ENCODE results near the gene WDR64.

WDR64 gene
- long read RNA-seq, donor 1, result 0 reads
- long read RNA-seq, donor 2, result 0 reads
- long read RNA-seq, donor 3, result 0 reads
- long read RNA-seq, donor 4, result 0 reads
- long read RNA-seq, donor 5, result 0 reads
- long read RNA-seq, donor 6, result 0 reads
- long read RNA-seq, donor 7, result 0 reads
- long read RNA-seq, donor 8, result 0 reads

- DNase-seq, result no peak
Measured at GRCh38 chr1:241652012-241652411, at the start of gene WDR64. Gene WDR64 (plus strand): TSS chr1:241652281. CDS start chr1:241652485, 204 bp downstream.

DNA sequence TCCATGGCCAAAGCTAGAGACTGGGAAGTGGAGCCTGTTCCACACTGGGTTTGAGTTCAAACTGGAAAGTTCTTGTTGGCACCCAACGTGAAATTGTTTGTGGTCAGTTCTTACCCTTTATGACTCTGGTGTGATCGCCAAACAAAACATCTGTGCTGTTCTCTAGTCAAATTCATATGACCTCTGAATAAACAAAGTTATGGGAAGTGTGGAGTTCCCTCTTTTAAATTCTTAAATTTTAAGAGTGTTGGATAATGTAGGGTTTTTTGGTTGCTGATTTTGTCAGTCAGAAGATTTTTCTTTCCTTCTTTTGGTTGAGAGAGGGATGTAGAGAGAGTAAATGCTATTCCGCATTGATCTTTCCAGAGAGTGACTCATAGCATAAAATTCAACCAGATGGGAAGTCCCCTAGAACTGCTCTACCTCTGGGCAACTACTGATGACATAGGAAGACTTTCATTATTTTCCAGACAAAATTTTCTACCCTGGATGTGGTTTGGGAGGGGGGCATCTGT, 48.3 kb upstream of the WDR64 start:
- DNase-seq, result no peak

DNA sequence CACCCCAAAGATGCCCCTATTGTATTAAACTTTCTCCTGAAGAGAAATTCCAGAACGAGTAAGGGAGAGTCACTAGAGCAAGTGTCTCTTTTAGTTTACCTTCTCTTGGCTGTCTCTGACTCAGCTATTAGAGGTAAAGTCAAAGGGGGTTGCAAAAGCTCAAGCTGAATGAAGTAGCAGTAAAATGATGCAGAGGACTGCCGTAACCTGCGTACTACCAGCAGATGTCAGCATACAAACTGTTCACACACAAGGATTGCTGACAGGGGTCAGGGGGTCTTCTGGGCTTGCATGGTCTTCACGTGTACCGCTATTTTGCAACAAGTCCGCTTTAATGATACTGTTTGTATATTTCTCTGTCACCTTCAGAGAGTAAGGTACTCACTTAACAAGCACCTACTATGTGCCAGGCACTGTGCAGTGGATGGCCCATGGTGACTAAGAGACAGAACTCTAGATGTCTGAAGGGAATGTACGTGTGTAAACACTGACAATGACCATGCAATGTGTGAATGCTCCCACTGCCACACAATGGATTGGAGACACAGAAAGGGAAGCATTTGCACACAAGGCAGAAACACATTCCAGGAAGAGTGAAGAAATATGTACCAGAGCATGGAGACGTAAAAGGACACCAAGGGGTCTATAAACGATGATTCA, 46.8 kb upstream of the WDR64 start:
- DNase-seq, result no peak

- DNase-seq, result no peak
Measured at GRCh38 chr1:241606544-241606943, 45.5 kb upstream of the WDR64 start.

- DNase-seq, result no peak
Measured at GRCh38 chr1:241607497-241607896, 44.6 kb upstream of the WDR64 start.

DNA sequence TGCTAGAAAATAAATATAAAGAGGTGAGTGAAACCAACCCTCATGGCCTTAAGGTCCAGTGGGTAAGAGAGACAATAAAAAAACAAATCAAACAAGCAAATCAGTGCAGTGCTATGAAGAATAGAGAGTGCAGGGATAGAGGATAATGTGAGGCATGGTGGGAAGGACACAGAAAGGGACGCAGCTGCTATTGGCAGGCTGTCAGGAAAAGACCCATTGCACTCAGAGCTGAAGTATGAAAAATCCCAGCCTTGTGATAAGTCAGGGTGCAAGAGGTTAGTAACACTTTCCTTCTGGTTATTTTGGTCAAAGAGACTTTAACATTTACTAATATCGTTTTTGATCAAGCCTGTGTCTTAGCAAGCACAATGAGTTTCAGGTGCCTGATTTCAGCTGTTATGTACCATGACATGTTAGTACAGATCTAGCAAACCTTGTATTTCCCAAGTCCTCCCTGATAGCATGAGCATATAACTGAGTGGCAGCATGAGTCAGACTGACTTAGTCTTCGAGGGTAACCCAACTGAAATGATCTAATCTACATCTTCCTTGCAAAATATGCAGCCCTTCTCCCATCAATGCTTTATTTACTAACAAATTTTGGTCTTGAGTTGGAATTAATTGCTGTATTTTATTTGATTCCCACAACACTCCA, 43.6 kb upstream of the WDR64 start:
- no peak for DNase-seq

GRCh38 chr1:241610056-241610815, 41.8 kb upstream of the WDR64 start:
- no peak for DNase-seq

GRCh38 chr1:241611063-241611462, 41.0 kb upstream of the WDR64 start:
- peak; percentile 28 for DNase-seq

DNA sequence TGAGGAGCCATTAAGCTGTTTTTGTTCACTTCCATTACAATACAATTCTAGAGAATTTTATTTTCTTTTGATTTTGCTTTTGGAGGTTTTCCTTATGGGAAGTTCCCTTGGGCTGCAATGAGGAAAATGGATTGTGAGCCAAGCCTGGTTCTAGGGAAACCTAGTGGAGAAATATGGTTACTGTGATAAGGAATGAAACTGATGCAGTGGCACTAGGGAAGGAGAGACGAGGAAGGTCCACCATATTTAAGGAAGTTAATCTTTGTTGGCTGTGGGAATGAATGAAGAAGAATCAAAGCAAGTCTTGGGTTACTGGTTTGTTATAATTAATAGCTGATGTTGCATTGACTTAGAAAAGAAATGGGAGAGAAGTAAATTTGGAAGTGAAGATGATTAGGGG, 40.3 kb upstream of the WDR64 start:
- no peak for DNase-seq

DNA sequence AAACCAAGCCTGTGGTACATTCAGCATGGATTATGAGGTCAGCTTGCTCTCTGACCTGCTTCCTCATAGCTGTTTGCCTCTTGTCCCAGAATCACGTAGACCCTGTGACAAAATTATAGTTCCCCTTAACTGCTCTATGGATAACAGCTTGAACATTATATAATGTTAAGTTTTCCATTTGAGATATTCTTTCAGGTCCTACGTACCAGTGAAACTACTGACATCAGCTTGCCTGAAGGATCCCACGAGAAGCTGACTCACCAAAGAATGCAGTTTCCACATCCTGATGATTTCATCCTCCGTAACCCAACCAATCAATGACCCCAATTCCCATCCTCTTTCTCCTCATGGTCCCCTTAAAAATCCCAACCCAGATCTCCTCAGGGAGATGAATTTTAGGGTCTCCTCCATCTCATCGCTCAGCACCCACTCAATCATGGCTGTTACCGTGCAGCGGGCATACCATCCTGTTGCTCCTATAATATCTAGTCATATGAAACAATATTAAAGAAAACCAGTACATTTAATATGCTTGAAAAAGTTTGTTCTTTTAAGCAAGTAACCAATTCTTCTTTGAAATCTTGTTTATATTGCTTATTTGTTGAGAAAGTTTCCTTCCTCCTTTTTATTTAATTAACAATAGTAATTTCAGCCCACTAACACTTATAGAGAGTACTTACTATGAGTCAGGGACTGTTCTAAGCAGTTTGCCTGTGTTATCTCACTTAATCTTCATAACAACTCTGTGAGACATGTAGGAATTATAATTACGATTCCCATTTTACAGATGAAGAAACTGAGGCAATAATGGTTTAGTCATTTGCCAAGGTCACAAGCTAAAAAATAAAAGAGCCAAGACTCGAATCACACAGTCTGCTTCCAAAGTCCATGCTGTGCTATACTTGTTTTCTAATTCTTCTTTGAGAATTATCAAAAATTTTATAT, 39.3 kb upstream of the WDR64 start:
- DNase-seq, result no peak

DNA sequence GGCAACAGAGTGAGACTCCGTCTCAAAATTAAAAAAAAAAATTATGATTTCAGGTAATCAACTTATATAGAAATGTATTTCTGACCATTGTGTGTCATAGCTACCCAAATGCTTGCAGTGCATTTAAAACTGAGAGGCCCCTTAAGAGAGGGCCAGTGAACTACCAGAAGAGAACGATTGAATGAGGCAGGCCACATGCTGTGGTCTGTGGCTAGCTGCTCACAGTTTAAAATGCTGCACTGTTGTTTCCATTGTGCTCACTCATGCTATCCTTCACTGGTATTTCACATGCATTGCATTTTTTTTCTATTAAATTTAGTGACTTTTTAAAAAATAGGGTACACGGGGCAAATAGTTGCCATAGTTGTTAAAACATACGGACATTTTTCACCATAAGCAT, 37.9 kb upstream of the WDR64 start:
- no peak for DNase-seq

- DNase-seq, result no peak
Measured at GRCh38 chr1:241614572-241614971, 37.5 kb upstream of the WDR64 start.

DNA sequence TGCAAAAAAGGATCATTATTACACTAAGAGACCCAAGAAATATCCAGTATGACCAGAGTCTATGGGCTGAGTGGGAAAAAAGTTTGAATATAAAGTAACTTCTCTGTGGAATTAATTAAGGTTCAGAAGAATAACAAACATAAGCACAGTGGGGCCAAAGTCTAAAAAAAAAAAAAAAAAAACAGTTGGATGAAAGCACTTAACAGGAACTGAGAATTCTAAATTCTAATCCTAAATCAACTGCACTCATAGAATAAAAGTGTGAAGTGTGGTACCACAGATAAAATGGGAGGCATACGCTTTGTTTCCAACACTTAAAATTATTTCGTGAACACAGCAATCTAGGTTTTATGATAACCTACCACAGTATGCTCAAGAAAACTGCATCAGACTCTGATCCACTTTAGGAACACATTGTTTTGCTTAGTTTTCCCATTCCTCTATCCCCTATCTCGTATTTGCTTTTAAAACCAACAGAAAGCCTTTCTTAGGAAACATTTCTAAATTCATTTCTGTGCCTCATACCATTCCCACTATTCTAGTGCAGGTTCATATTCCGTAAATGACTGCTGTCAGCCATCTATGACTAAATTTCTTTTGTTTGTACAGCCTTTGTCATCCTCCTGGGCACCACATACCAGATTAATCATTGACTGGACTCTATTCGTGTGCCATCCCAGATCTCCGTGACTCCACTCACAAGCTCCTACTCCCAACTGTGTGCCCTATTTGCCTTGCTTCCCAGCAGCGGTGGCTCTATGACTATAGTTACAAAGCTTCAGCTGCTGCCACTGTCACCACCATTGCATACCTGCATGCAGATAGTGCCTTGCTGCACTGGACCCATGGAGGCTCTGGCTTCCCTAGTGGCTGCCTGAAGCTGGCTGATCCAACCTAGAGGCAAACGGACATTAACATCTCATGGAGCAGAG, 36.8 kb upstream of the WDR64 start:
- no peak for DNase-seq

GRCh38 chr1:241617426-241617825, 34.7 kb upstream of the WDR64 start:
- DNase-seq, result no peak

GRCh38 chr1:241622669-241623068, 29.4 kb upstream of the WDR64 start:
- DNase-seq, result no peak

DNA sequence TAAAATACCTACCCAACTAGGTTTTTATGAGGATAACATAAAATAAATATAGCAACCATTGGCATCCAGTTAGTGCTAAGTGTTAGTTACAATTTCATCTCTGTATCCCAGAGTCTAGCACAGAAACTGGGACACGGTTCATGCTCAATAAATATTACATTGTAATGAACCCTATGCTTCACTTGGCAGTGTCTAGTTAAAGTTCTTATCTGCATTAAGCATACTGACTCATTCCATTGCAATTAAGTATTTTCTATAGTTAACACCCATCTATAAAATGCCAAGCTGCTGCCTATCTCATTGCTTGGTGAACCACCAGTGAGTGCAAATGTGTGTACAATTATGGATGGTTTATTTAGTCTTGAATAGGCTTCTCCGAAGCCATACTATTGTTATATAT, 27.1 kb upstream of the WDR64 start:
- DNase-seq, result no peak

GRCh38 chr1:241627453-241628259, 24.4 kb upstream of the WDR64 start:
- DNase-seq, result no peak

DNA sequence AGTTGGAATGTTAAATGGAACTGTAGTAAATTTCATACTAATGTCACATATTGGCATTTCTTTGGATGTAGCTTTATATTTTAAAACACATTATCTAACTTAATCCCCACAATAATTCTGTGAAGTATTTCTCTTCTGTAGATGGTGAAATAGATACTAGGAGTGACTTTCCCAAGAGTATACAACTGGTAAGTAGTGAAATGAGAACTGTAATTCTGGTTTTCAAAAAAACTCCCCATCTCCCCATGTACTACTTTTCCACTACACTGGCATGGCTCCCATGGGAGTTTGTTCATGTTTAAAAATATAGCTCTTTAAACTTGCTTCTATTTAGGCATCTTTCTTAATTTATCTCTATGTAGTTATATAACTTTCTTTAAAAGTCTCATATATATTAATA, 22.1 kb upstream of the WDR64 start:
- DNase-seq, result no peak

GRCh38 chr1:241630476-241630875, 21.6 kb upstream of the WDR64 start:
- DNase-seq, result no peak

DNA sequence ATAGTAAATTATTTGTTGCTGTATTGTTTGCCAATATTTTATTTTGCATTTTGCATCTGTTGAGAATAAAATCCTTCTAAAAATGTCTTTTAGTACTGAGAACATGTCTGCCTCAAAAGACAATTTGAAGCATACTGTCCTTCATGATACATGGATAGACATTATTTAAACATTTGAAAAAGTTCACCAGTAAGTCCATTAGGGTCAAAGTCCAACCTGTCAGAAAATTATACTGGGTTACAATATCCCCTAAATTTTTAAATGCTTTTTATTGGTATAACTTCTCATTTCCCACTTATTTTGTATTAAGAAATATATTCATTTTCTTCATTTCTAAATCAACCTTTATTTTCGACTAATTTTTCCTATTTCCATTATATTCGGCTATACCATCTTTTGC, 21.2 kb upstream of the WDR64 start:
- no peak for DNase-seq
